K562 (cell line): ENCODE results near the gene LHCGR. TPM values are rescaled to one million over a fixed set of nuclear protein-coding genes. Genes with fewer than 3 reads are reported as not detected.

ENCODE experiments used
- BHLHE40 ChIP-seq: IDR thresholded peaks from 2 replicates; pipeline ENCODE4 v1.6.1; 2011; ENCODE audit warnings: low read length, improper control_type of control experiment
- CCNT2 ChIP-seq: IDR thresholded peaks from 2 replicates; pipeline ENCODE4 v1.6.1; 2011; ENCODE audit warnings: borderline replicate concordance, low read depth, mild to moderate bottlenecking, moderate library complexity, mixed read lengths, low read length; ENCODE audit not compliant: insufficient read length; ENCODE audit errors: extremely low read depth
- FOS ChIP-seq: IDR thresholded peaks from 3 replicates; pipeline ENCODE4 v1.6.1; 2011; ENCODE audit not compliant: insufficient read length; ENCODE audit errors: extremely low read depth
- FOXJ2 ChIP-seq: fragments of 200-800 bp; sonication (Bioruptor generic); IDR thresholded peaks from 2 replicates; pipeline ENCODE4 v1.6.1; 2016; ENCODE audit warnings: missing genetic modification characterization, missing compliant biosample characterization
- GABPB2 ChIP-seq: fragments of 250-450 bp; sonication (Bioruptor Pico); conservative IDR thresholded peaks from 2 replicates; pipeline ENCODE4 v1.5.1; 2021; ENCODE audit warnings: mild to moderate bottlenecking
- KLF10 ChIP-seq: fragments of 250-450 bp; sonication (Bioruptor Pico); IDR thresholded peaks from 2 replicates; pipeline ENCODE4 v1.6.1; 2021; ENCODE audit warnings: matching md5 sums
- NFIC ChIP-seq: fragments of 450-650 bp; IDR thresholded peaks from 2 replicates; pipeline ENCODE4 v1.6.1; 2017; ENCODE audit warnings: mild to moderate bottlenecking, inconsistent platforms
- NR4A1 ChIP-seq, 2 experiments: fragments of 250-450 bp in 1 of 2; fragments of 450-650 bp in 1 of 2; sonication (Bioruptor Pico) in 1 of 2; IDR thresholded peaks; 2 replicates each; pipeline versions ENCODE4 v1.4.0 to v1.6.1; 2016 to 2020; ENCODE audit warnings: mild to moderate bottlenecking in 2 of 2, missing compliant biosample characterization in 1 of 2, missing genetic modification characterization in 1 of 2, moderate library complexity in 1 of 2
- NUFIP1 ChIP-seq: fragments of 450-650 bp; IDR thresholded peaks from 2 replicates; pipeline ENCODE4 v1.6.1; 2018; ENCODE audit not compliant: partially characterized antibody
- RBM17 ChIP-seq: fragments of 200-400 bp; formaldehyde crosslinking; IDR thresholded peaks from 2 replicates; pipeline ENCODE4 v1.6.1; 2017; ENCODE audit warnings: low read depth, mild to moderate bottlenecking, low read length, borderline replicate concordance
- RUNX1 ChIP-seq: sonication (generic); IDR thresholded peaks from 2 replicates; pipeline ENCODE4 v1.6.1; 2016; ENCODE audit warnings: antibody characterized with exemption, low read depth
- SP2 ChIP-seq: IDR thresholded peaks from 2 replicates; pipeline ENCODE4 v1.6.1; 2011; ENCODE audit warnings: mild to moderate bottlenecking, low read depth, low read length, moderate library complexity; ENCODE audit not compliant: poor library complexity, severe bottlenecking; ENCODE audit errors: extremely low read depth
- U2AF1 ChIP-seq: fragments of 200-400 bp; formaldehyde crosslinking; optimal IDR thresholded peaks from 2 replicates; pipeline ENCODE3; 2017; ENCODE audit warnings: mild to moderate bottlenecking, low read depth, low read length, moderate library complexity
- ZNF766 ChIP-seq: fragments of 200-800 bp; sonication (Bioruptor generic); conservative IDR thresholded peaks from 2 replicates; pipeline ENCODE4 v1.6.1; 2016; ENCODE audit warnings: missing genetic modification characterization, missing compliant biosample characterization
- polyA plus RNA-seq, 8 experiments: library from polyadenylated mRNA; depleted of rRNA in 4 of 8; stranded (reverse) in 5 of 8; unstranded in 3 of 8; fragments of >200 nt; fragmentation: Nextera tagmentation in 2 of 8; fragmentation: Illumina TruSeq in 1 of 8; extraction: Ambion mirVana in 2 of 8; extraction: Trizol in 1 of 8; gene quantifications; 2 replicates each; pipeline versions ENCODE4 v1.2.1 to v1.2.3, GENCODE V29; 2011 to 2014; ENCODE audit warnings: inconsistent platforms in 1 of 8, missing spikeins in 1 of 8
- total RNA-seq, 7 experiments: library from RNA; depleted of rRNA in 6 of 7; stranded (reverse); fragments of >200 nt in 6 of 7; fragmentation: Illumina TruSeq in 2 of 7; extraction: Trizol in 2 of 7; gene quantifications; 2 replicates each; pipeline versions ENCODE4 v1.2.1 to v1.2.3, GENCODE V29; 2011 to 2021; ENCODE audit warnings: low replicate concordance in 1 of 7
- TF ChIP-seq, protein P1 (sequence below): fragments of 150-350 bp; conservative IDR thresholded peaks from 2 replicates; pipeline ENCODE4 v1.6.1; 2014; ENCODE audit warnings: low read length
- TF ChIP-seq, protein P2 (sequence below): fragments of 450-650 bp; IDR thresholded peaks from 2 replicates; pipeline ENCODE4 v1.6.1; 2018; ENCODE audit not compliant: partially characterized antibody
- TF ChIP-seq, protein P3 (sequence below): fragments of 250-450 bp; sonication (Bioruptor Pico); IDR thresholded peaks from 2 replicates; pipeline ENCODE4 v1.8.0; 2022; ENCODE audit warnings: inconsistent platforms
- TF ChIP-seq, protein P4 (sequence below): fragments of 250-450 bp; sonication (Bioruptor Pico); IDR thresholded peaks from 2 replicates; pipeline ENCODE4 v1.9.0; 2021; ENCODE audit warnings: mild to moderate bottlenecking

The LHCGR gene
- total and polyA plus RNA-seq, 9 of the 15 experiments (the other 6 are each of a cell fraction or from before 2014, with no cell fraction given), result not detected

DNA sequence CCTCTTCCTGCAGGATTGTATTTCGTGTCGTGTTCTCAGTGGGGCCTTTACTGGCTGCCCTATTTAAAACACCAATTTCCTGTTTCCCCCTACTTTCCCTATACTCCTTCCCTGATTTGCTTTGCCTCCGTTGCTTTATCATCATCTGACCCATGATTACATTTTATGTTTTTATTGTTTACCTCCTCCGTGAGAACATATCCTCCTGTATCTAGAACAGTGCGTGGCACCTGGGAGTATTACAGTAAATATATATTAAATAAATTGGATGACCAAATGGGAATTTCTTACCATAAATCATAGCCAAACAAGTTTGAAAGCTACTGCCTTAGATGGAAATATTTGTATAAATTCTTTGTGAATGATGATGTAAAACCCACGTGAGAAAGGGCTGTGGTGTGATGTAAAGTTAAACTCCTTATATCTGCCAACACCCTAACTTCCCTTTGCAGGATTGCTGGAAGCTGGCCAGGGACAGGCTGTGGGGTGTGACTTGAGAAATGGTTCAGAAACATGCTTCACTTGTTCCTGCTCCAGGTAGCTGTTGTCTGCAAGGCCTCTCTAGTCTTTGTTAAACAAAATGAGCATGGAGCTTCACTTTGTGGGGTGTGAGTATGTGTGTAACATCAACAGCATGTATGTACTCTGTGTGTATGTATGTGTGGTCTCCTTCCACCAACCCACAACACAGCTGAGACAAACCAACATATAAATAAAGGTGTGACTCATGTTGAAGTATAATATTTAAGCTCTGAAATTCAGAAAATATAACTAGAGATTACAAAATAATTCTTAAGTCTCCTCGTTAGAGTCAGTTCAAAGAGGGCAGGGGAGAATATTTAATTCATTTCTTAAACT lies 40.3 kb downstream of the LHCGR start (continued):
- TF ChIP-seq, protein P1, sequence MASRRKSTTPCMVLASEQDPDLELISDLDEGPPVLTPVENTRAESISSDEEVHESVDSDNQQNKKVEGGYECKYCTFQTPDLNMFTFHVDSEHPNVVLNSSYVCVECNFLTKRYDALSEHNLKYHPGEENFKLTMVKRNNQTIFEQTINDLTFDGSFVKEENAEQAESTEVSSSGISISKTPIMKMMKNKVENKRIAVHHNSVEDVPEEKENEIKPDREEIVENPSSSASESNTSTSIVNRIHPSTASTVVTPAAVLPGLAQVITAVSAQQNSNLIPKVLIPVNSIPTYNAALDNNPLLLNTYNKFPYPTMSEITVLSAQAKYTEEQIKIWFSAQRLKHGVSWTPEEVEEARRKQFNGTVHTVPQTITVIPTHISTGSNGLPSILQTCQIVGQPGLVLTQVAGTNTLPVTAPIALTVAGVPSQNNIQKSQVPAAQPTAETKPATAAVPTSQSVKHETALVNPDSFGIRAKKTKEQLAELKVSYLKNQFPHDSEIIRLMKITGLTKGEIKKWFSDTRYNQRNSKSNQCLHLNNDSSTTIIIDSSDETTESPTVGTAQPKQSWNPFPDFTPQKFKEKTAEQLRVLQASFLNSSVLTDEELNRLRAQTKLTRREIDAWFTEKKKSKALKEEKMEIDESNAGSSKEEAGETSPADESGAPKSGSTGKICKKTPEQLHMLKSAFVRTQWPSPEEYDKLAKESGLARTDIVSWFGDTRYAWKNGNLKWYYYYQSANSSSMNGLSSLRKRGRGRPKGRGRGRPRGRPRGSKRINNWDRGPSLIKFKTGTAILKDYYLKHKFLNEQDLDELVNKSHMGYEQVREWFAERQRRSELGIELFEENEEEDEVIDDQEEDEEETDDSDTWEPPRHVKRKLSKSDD, result no peak
- TF ChIP-seq NUFIP1, result no peak
- TF ChIP-seq FOXJ2 (tag), result peak; percentile 42; the same call in 1 of the 2 replicates
- TF ChIP-seq SP2, result no peak
- no peak for TF ChIP-seq CCNT2
- TF ChIP-seq FOS, result no peak
- TF ChIP-seq GABPB2, result no peak
- no peak for TF ChIP-seq KLF10 (CRISPR knock-in tag)
- no peak for TF ChIP-seq NR4A1 (CRISPR knock-in tag; IDR thresholded peaks at IDR 0.05)
- TF ChIP-seq NR4A1 (tag; IDR thresholded peaks at IDR 0.05), result no peak
- TF ChIP-seq, protein P2, sequence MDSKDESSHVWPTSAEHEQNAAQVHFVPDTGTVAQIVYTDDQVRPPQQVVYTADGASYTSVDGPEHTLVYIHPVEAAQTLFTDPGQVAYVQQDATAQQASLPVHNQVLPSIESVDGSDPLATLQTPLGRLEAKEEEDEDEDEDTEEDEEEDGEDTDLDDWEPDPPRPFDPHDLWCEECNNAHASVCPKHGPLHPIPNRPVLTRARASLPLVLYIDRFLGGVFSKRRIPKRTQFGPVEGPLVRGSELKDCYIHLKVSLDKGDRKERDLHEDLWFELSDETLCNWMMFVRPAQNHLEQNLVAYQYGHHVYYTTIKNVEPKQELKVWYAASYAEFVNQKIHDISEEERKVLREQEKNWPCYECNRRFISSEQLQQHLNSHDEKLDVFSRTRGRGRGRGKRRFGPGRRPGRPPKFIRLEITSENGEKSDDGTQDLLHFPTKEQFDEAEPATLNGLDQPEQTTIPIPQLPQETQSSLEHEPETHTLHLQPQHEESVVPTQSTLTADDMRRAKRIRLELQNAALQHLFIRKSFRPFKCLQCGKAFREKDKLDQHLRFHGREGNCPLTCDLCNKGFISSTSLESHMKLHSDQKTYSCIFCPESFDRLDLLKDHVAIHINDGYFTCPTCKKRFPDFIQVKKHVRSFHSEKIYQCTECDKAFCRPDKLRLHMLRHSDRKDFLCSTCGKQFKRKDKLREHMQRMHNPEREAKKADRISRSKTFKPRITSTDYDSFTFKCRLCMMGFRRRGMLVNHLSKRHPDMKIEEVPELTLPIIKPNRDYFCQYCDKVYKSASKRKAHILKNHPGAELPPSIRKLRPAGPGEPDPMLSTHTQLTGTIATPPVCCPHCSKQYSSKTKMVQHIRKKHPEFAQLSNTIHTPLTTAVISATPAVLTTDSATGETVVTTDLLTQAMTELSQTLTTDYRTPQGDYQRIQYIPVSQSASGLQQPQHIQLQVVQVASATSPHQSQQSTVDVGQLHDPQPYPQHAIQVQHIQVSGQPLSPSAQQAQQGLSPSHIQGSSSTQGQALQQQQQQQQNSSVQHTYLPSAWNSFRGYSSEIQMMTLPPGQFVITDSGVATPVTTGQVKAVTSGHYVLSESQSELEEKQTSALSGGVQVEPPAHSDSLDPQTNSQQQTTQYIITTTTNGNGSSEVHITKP, result no peak
- 0 out of 2 replicates have a peak, but pooled peaks have one; percentile 45 for TF ChIP-seq ZNF766 (CRISPR knock-in tag)
- TF ChIP-seq BHLHE40, result peak; percentile 27; the same call in 1 of the 2 replicates
- TF ChIP-seq RUNX1, result no peak
- TF ChIP-seq, protein P3, sequence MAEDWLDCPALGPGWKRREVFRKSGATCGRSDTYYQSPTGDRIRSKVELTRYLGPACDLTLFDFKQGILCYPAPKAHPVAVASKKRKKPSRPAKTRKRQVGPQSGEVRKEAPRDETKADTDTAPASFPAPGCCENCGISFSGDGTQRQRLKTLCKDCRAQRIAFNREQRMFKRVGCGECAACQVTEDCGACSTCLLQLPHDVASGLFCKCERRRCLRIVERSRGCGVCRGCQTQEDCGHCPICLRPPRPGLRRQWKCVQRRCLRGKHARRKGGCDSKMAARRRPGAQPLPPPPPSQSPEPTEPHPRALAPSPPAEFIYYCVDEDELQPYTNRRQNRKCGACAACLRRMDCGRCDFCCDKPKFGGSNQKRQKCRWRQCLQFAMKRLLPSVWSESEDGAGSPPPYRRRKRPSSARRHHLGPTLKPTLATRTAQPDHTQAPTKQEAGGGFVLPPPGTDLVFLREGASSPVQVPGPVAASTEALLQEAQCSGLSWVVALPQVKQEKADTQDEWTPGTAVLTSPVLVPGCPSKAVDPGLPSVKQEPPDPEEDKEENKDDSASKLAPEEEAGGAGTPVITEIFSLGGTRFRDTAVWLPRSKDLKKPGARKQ, result no peak
- TF ChIP-seq NFIC, result peak; percentile 36; the same call in 1 of the 2 replicates
- no peak for TF ChIP-seq U2AF1
- TF ChIP-seq RBM17, result no peak
- TF ChIP-seq, protein P4, sequence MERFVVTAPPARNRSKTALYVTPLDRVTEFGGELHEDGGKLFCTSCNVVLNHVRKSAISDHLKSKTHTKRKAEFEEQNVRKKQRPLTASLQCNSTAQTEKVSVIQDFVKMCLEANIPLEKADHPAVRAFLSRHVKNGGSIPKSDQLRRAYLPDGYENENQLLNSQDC (CRISPR knock-in tag), result no peak
